ENCODE data around the gene CBY2. TPM values are rescaled to one million over a fixed set of nuclear protein-coding genes. Genes with fewer than 3 reads are reported as not detected.

Gene CBY2
- not detected in 5 replicates for total RNA-seq (2022; extraction: Qiagen RNA extraction; ENCODE audit: low read depth)

GRCh38 chr13:45702088-45702487, at the start of gene CBY2:
CBY2 (plus strand) TSS chr13:45702320; CDS start chr13:45702391, 71 bp downstream.

Other genes with a start within 250 kb of the CBY2 start
- 11.6 to 15.8 TPM (median 12.9 TPM) in 5 replicates for gene COG3, start 237.4 kb upstream of the CBY2 start, total RNA-seq (2022; extraction: Qiagen RNA extraction; ENCODE audit: low read depth)
- gene ERICH6B, start 86.6 kb upstream of the CBY2 start, total RNA-seq (2022; extraction: Qiagen RNA extraction; ENCODE audit: low read depth) = not detected in 5 replicates
- gene SIAH3, start 149.4 kb downstream of the CBY2 start, total RNA-seq (2022; extraction: Qiagen RNA extraction; ENCODE audit: low read depth) = not detected in 5 replicates